SK-N-DZ (cell line): ENCODE data around the gene TMED8.

Experiments used
- DNase-seq: peaks from one replicate; pipeline ENCODE4 v3.0.0-alpha.2; 2015; ENCODE audit warnings: low spot score

Gene TMED8

GRCh38 chr14:77299771-77300170 lies 77.1 kb downstream of the TMED8 start:
- DNase-seq = no peak

- no peak for DNase-seq
Observed at GRCh38 chr14:77296906-77297305, 80.0 kb downstream of the TMED8 start.

GRCh38 chr14:77296155-77296554 lies 80.7 kb downstream of the TMED8 start:
- DNase-seq = no peak

- no peak for DNase-seq
Observed at GRCh38 chr14:77290705-77291104, 86.2 kb downstream of the TMED8 start.

- no peak for DNase-seq
Observed at GRCh38 chr14:77286576-77286975, 90.3 kb downstream of the TMED8 start.
